H1 (cell line): ENCODE results near the gene COL6A3. TPM values are rescaled to one million over a fixed set of nuclear protein-coding genes. Genes with fewer than 3 reads are reported as not detected.

Experiments used
- CTCF ChIA-PET: fragments of 300-600 bp; sonication (Branson Sonifier 250); formaldehyde crosslinking; loops from one replicate; lab custom pipeline; 2021; ENCODE audit not compliant: partially characterized antibody; lab: Charles Lee
- POLR2A ChIA-PET: fragments of 300-600 bp; sonication (Branson Sonifier 250); formaldehyde crosslinking; loops from one replicate; lab custom pipeline; 2021; ENCODE audit warnings: inconsistent platforms; ENCODE audit not compliant: partially characterized antibody; lab: Charles Lee
- DNase-seq, 2 experiments: peaks; one replicate each; pipeline versions ENCODE4 v3.0.0 to v3.0.0-alpha.2; 2010 to 2022; ENCODE audit warnings: low spot score in 2 of 2, low read depth in 1 of 2, mixed read lengths in 1 of 2
- FAIRE-seq: peaks from 2 replicates; lab custom pipeline; 2011; peaks lifted over from hg19 to GRCh38; lab: Jason Lieb, UNC
- H2AFZ ChIP-seq: 2 replicates; pipeline ENCODE4 v1.8.1; 2012; ENCODE audit warnings: low read length, inconsistent platforms
- H2AK5ac ChIP-seq: 2 replicates; pipeline ENCODE4 v1.6.1; 2013; ENCODE audit warnings: low read depth, low read length
- H2BK120ac ChIP-seq: replicated peaks from 2 replicates; pipeline ENCODE3; 2013; ENCODE audit warnings: low read depth, low read length, inconsistent platforms
- H2BK12ac ChIP-seq: 2 replicates; pipeline ENCODE4 v1.6.1; 2013; ENCODE audit warnings: low read depth, low read length
- H2BK15ac ChIP-seq: 2 replicates; pipeline ENCODE4 v1.6.1; 2013; ENCODE audit warnings: low read length
- H2BK20ac ChIP-seq: 2 replicates; pipeline ENCODE4 v1.6.1; 2013; ENCODE audit warnings: low read length
- H2BK5ac ChIP-seq: 2 replicates; pipeline ENCODE4 v1.6.1; 2013; ENCODE audit warnings: low read depth, low read length
- H3K14ac ChIP-seq: 2 replicates; pipeline ENCODE4 v1.6.1; 2013; ENCODE audit warnings: inconsistent platforms; ENCODE audit not compliant: insufficient read length
- H3K18ac ChIP-seq: 2 replicates; pipeline ENCODE4 v1.6.1; 2013; ENCODE audit warnings: low read length; ENCODE audit errors: extremely low read depth
- H3K23ac ChIP-seq: 2 replicates; pipeline ENCODE4 v1.6.1; 2013; ENCODE audit warnings: inconsistent platforms; ENCODE audit not compliant: insufficient read length
- H3K23me2 ChIP-seq: 2 replicates; pipeline ENCODE4 v1.6.1; 2013; ENCODE audit warnings: low read depth, low read length
- H3K27ac ChIP-seq: 2 replicates; pipeline ENCODE4 v1.6.1; 2011; ENCODE audit warnings: low read depth, low read length, inconsistent platforms
- H3K27me3 ChIP-seq, 4 experiments: replicated peaks in 1 of 4; 1 replicate in 1 of 4; 2 replicates in 3 of 4; pipeline versions ENCODE4 v1.6.1 to v1.8.1; 2011 to 2013; ENCODE audit warnings: low read length in 3 of 4, mild to moderate bottlenecking in 3 of 4, inconsistent platforms in 2 of 4, mixed read lengths in 2 of 4, moderate library complexity in 1 of 4; ENCODE audit not compliant: control insufficient read depth in 3 of 4, insufficient read depth in 3 of 4; ENCODE audit errors: extremely low read depth in 1 of 4
- H3K36me3 ChIP-seq, 4 experiments: 2 replicates each; pipeline versions ENCODE4 v1.6.1 to v1.8.1; 2011 to 2013; ENCODE audit warnings: mild to moderate bottlenecking in 4 of 4, low read length in 3 of 4, moderate library complexity in 2 of 4, control low read depth in 1 of 4, inconsistent platforms in 1 of 4; ENCODE audit not compliant: insufficient read depth in 4 of 4, control insufficient read depth in 2 of 4
- H3K4ac ChIP-seq: replicated peaks from 2 replicates; pipeline ENCODE3; 2013; ENCODE audit warnings: low read length, low read depth, mixed read lengths, inconsistent platforms; ENCODE audit not compliant: insufficient read length
- H3K4me1 ChIP-seq, 4 experiments: replicated peaks in 1 of 4; 1 replicate in 1 of 4; 2 replicates in 3 of 4; pipeline versions ENCODE4 v1.6.1 to v1.8.1; 2011 to 2013; ENCODE audit warnings: low read length in 3 of 4, inconsistent platforms in 2 of 4, mixed read lengths in 1 of 4; ENCODE audit not compliant: insufficient read depth in 4 of 4, control insufficient read depth in 3 of 4
- H3K4me2 ChIP-seq, 2 experiments: 2 replicates each; pipeline versions ENCODE4 v1.6.1 to v1.8.1; 2011 to 2013; ENCODE audit warnings: low read depth in 2 of 2, low read length in 2 of 2, control low read depth in 1 of 2, inconsistent platforms in 1 of 2, mild to moderate bottlenecking in 1 of 2; ENCODE audit not compliant: insufficient read depth in 1 of 2
- H3K4me3 ChIP-seq, 4 experiments: fragments of 200-600, 300-600 bp in 1 of 4; sonication (generic), shearing (Covaris generic), sonication (Bioruptor Twin) in 1 of 4; 2 replicates each; pipeline versions ENCODE4 v1.5.1 to v1.8.1; 2011 to 2016; ENCODE audit warnings: low read length in 4 of 4, low read depth in 3 of 4, control low read depth in 2 of 4, inconsistent platforms in 2 of 4, mild to moderate bottlenecking in 2 of 4, mixed read lengths in 1 of 4, moderate library complexity in 1 of 4; ENCODE audit not compliant: insufficient read depth in 2 of 4; ENCODE audit errors: extremely low read depth in 1 of 4
- H3K56ac ChIP-seq: replicated peaks from 2 replicates; pipeline ENCODE3; 2013; ENCODE audit warnings: low read depth, mild to moderate bottlenecking, mixed read lengths, low read length, inconsistent platforms; ENCODE audit not compliant: insufficient read length
- H3K79me1 ChIP-seq: 2 replicates; pipeline ENCODE4 v1.6.1; 2013; ENCODE audit warnings: low read depth, low read length, control low read depth
- H3K79me2 ChIP-seq, 2 experiments: 2 replicates each; pipeline versions ENCODE4 v1.6.1 to v1.8.1; 2012 to 2013; ENCODE audit warnings: low read length in 2 of 2, mild to moderate bottlenecking in 2 of 2, inconsistent platforms in 1 of 2; ENCODE audit not compliant: insufficient read depth in 2 of 2, control insufficient read depth in 1 of 2
- H3K9ac ChIP-seq, 4 experiments: replicated peaks in 1 of 4; 1 replicate in 1 of 4; 2 replicates in 3 of 4; pipeline versions ENCODE4 v1.6.1 to v1.8.1; 2011 to 2013; ENCODE audit warnings: low read depth in 3 of 4, low read length in 3 of 4, control low read depth in 2 of 4, mild to moderate bottlenecking in 2 of 4, moderate library complexity in 2 of 4, inconsistent platforms in 1 of 4; ENCODE audit errors: extremely low read depth in 1 of 4
- H3K9me3 ChIP-seq, 2 experiments: 2 replicates each; pipeline versions ENCODE4 v1.6.1 to v1.8.1; 2012 to 2013; ENCODE audit warnings: mild to moderate bottlenecking in 2 of 2, moderate library complexity in 2 of 2, control low read depth in 1 of 2, inconsistent platforms in 1 of 2, low read depth in 1 of 2, low read length in 1 of 2, mixed read lengths in 1 of 2; ENCODE audit not compliant: insufficient read depth in 2 of 2
- H4K20me1 ChIP-seq, 2 experiments: replicated peaks in 1 of 2; 2 replicates each; pipeline versions ENCODE3 to v1.8.1; 2011 to 2013; ENCODE audit warnings: inconsistent platforms in 2 of 2, low read length in 2 of 2, mild to moderate bottlenecking in 1 of 2; ENCODE audit not compliant: insufficient read depth in 2 of 2, control insufficient read depth in 1 of 2
- H4K5ac ChIP-seq: 2 replicates; pipeline ENCODE4 v1.6.1; 2013; ENCODE audit warnings: low read length, low read depth, mixed read lengths, inconsistent platforms; ENCODE audit not compliant: insufficient read length
- H4K8ac ChIP-seq: 2 replicates; pipeline ENCODE4 v1.8.0; 2013; ENCODE audit warnings: mild to moderate bottlenecking, moderate library complexity, low read length, inconsistent platforms; ENCODE audit not compliant: insufficient read depth; ENCODE audit errors: extremely low read depth
- H4K91ac ChIP-seq: replicated peaks from 2 replicates; pipeline ENCODE3; 2013; ENCODE audit warnings: low read length, mixed read lengths, inconsistent platforms; ENCODE audit not compliant: insufficient read length
- HDAC2 ChIP-seq, 2 experiments: fragments of 300-600 bp in 1 of 2; sonication (generic) in 1 of 2; IDR thresholded peaks; 2 replicates each; pipeline ENCODE4 v1.6.1; 2011 to 2012; ENCODE audit warnings: low read depth in 2 of 2, low read length in 2 of 2, mild to moderate bottlenecking in 2 of 2, moderate library complexity in 2 of 2, borderline replicate concordance in 1 of 2, inconsistent platforms in 1 of 2
- RNF2 ChIP-seq: fragments of 200-900, 300-1000 bp; sonication (generic); IDR thresholded peaks from 2 replicates; pipeline ENCODE4 v1.7.1; 2016; ENCODE audit warnings: borderline replicate concordance, low read depth, mild to moderate bottlenecking, antibody characterized with exemption, low read length; ENCODE audit not compliant: poor library complexity, severe bottlenecking; ENCODE audit errors: missing control alignments
- RXRA ChIP-seq: IDR thresholded peaks from 2 replicates; pipeline ENCODE4 v1.6.1; 2011; ENCODE audit warnings: low read depth, mild to moderate bottlenecking, low read length, moderate library complexity; ENCODE audit not compliant: insufficient read depth
- SAP30 ChIP-seq: fragments of 300-600 bp; sonication (generic); IDR thresholded peaks from 2 replicates; pipeline ENCODE4 v1.7.1; 2012; ENCODE audit warnings: low read length, moderate library complexity, mild to moderate bottlenecking, inconsistent platforms; ENCODE audit not compliant: insufficient read depth, insufficient replicate concordance
- ZNF274 ChIP-seq: IDR thresholded peaks from 2 replicates; pipeline ENCODE4 v1.7.0; 2012; ENCODE audit warnings: low read length, borderline replicate concordance; ENCODE audit errors: extremely low read depth
- WGBS, 2 experiments: shearing (Covaris generic) in 1 of 2; methylation state at CpG; one replicate each; pipeline versions ENCODE4 v1.1.6 to v1.1.7; 2013 to 2015; ENCODE audit warnings: low lambda C conversion rate in 2 of 2, mixed read lengths in 2 of 2, inconsistent platforms in 1 of 2, low coverage in 1 of 2, missing lambda C conversion rate in 1 of 2; ENCODE audit not compliant: insufficient replicate concordance in 2 of 2, insufficient coverage in 1 of 2, insufficient read length in 1 of 2; ENCODE audit errors: extremely low coverage in 1 of 2, missing lambda C conversion rate in 1 of 2; 5-methylcytosine and 5-hydroxymethylcytosine counted together
- polyA plus RNA-seq, 7 experiments: library from polyadenylated mRNA; depleted of rRNA in 3 of 7; stranded (reverse) in 5 of 7; unstranded in 2 of 7; fragments of >200 nt in 5 of 7; fragments of 200-250 nt in 2 of 7; gene quantifications; 1 replicate in 5 of 7; 2 replicates in 1 of 7; 4 replicates in 1 of 7; pipeline versions ENCODE4 v1.2.1 to v1.2.3, GENCODE V29; 2011 to 2013; ENCODE audit warnings: missing spikeins in 2 of 7, mixed read lengths in 2 of 7
- total RNA-seq: library from RNA; stranded (reverse); fragmentation: NEBNext Ultra II Directional; extraction: Animal tissue kit (Norgen Biotek cat#: 25700); gene quantifications from 2 replicates; pipeline ENCODE4 v1.2.1, GENCODE V29; 2021
- TF ChIP-seq, protein P1 (sequence below), 3 experiments: IDR thresholded peaks; 1 replicate in 2 of 3; 2 replicates in 1 of 3; pipeline versions ENCODE4 v1.5.1 to v1.6.1; 2011; ENCODE audit warnings: low read length in 3 of 3, mild to moderate bottlenecking in 3 of 3, inconsistent platforms in 2 of 3, low read depth in 1 of 3, moderate library complexity in 1 of 3; ENCODE audit not compliant: insufficient read depth in 1 of 3; ENCODE audit errors: control extremely low read depth in 1 of 3
- TF ChIP-seq, protein P2 (sequence below): IDR thresholded peaks from 2 replicates; pipeline ENCODE4 v1.6.1; 2012; ENCODE audit warnings: inconsistent platforms

The COL6A3 gene
- total and polyA plus RNA-seq, 2 of the 8 experiments (the other 6 are each of a cell fraction or from before 2014, with no cell fraction given): 1.2 to 3.4 TPM

GRCh38 chr2:237457388-237457941, 43.5 kb upstream of the COL6A3 start:
- DNase-seq (no peak), FAIRE-seq (no peak)
- TF ChIP-seq RXRA: no peak
- TF ChIP-seq, protein P1, sequence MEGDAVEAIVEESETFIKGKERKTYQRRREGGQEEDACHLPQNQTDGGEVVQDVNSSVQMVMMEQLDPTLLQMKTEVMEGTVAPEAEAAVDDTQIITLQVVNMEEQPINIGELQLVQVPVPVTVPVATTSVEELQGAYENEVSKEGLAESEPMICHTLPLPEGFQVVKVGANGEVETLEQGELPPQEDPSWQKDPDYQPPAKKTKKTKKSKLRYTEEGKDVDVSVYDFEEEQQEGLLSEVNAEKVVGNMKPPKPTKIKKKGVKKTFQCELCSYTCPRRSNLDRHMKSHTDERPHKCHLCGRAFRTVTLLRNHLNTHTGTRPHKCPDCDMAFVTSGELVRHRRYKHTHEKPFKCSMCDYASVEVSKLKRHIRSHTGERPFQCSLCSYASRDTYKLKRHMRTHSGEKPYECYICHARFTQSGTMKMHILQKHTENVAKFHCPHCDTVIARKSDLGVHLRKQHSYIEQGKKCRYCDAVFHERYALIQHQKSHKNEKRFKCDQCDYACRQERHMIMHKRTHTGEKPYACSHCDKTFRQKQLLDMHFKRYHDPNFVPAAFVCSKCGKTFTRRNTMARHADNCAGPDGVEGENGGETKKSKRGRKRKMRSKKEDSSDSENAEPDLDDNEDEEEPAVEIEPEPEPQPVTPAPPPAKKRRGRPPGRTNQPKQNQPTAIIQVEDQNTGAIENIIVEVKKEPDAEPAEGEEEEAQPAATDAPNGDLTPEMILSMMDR (IDR thresholded peaks at IDR 0.05; ENCODE audit: control extremely low read depth in 1 of 3, insufficient read depth in 1 of 3, low read depth in 1 of 3, low read length in 3 of 3): no peak
- TF ChIP-seq SAP30: no peak
- no peak for TF ChIP-seq HDAC2 (IDR thresholded peaks at IDR 0.05; ENCODE audit: borderline replicate concordance in 1 of 2, low read depth in 2 of 2, low read length in 2 of 2)
- TF ChIP-seq ZNF274: no peak
- TF ChIP-seq RNF2: no peak
- TF ChIP-seq, protein P2, sequence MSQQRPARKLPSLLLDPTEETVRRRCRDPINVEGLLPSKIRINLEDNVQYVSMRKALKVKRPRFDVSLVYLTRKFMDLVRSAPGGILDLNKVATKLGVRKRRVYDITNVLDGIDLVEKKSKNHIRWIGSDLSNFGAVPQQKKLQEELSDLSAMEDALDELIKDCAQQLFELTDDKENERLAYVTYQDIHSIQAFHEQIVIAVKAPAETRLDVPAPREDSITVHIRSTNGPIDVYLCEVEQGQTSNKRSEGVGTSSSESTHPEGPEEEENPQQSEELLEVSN: no peak
- Histone ChIP-seq H4K20me1 (no peaks in the 10 kb centered on the region), H3K27me3 (no peaks in the 10 kb centered on the region; a peak in 1 of 7 replicates), H2BK12ac (no peak overlapping the region), H4K8ac (no peak overlapping the region), H3K23ac (no peak overlapping the region), H2BK20ac (no peak overlapping the region), H2BK120ac (no peak overlapping the region), H4K91ac (no peak overlapping the region), H2BK5ac (no peak overlapping the region), H3K14ac (no peak overlapping the region), H4K5ac (no peak overlapping the region), H3K79me1 (no peaks in the 10 kb centered on the region), H3K79me2 (no peaks in the 10 kb centered on the region), H3K4me1 (no peaks in the 10 kb centered on the region), H3K36me3 (no peaks in the 10 kb centered on the region), H3K23me2 (peaks cover 6% of the 10 kb centered on the region; the same call in 1 of the 2 replicates), H2AFZ (no peak overlapping the region), H3K9ac (no peak overlapping the region), H3K9me3 (no peaks in the 10 kb centered on the region; a peak in 1 of 4 replicates), H2BK15ac (no peak overlapping the region), H3K4ac (no peak overlapping the region), H3K56ac (no peak overlapping the region), H3K4me3 (no peak overlapping the region), H2AK5ac (no peak overlapping the region), H3K4me2 (no peak overlapping the region), H3K27ac (no peak overlapping the region), H3K18ac (no peak overlapping the region)
- WGBS, 2 experiments: 78 to 88% methylated on average over 1 to 2 of the region's 2 CpGs
- POLR2A ChIA-PET: no interaction called here
- CTCF ChIA-PET: interaction anchor here (1.2 to 3.5 kb wide), 2 partner anchors 14 to 36 kb away, joined by 3 to 13 read pairs; no protein-coding TSS in a partner anchor
